H4 (cell line): ENCODE data around the gene METTL27. TPM values are rescaled to one million over a fixed set of nuclear protein-coding genes. Genes with fewer than 3 reads are reported as not detected.
"Not testable (repeated sequence)": the region's sequence is repeated elsewhere in the genome, so short reads cannot be mapped to it uniquely, and the experiment has no call there.

ENCODE experiments used
- DNase-seq: peaks from one replicate; pipeline ENCODE4 v3.0.0-alpha.2; 2015; ENCODE audit warnings: low spot score
- total RNA-seq: library from RNA; depleted of rRNA; stranded (reverse); fragments of >200 nt; shearing (Covaris generic); gene quantifications from 2 replicates; pipeline ENCODE4 v1.2.3, GENCODE V29; 2014

METTL27 gene
- total RNA-seq, 1 experiment from 2014 or later, result 0.48 TPM

- no peak for DNase-seq
Observed at GRCh38 chr7:73869011-73869798, 26.9 kb upstream of the METTL27 start.

- DNase-seq, result no peak
Observed at GRCh38 chr7:73866446-73866767, 24.1 kb upstream of the METTL27 start.

DNA sequence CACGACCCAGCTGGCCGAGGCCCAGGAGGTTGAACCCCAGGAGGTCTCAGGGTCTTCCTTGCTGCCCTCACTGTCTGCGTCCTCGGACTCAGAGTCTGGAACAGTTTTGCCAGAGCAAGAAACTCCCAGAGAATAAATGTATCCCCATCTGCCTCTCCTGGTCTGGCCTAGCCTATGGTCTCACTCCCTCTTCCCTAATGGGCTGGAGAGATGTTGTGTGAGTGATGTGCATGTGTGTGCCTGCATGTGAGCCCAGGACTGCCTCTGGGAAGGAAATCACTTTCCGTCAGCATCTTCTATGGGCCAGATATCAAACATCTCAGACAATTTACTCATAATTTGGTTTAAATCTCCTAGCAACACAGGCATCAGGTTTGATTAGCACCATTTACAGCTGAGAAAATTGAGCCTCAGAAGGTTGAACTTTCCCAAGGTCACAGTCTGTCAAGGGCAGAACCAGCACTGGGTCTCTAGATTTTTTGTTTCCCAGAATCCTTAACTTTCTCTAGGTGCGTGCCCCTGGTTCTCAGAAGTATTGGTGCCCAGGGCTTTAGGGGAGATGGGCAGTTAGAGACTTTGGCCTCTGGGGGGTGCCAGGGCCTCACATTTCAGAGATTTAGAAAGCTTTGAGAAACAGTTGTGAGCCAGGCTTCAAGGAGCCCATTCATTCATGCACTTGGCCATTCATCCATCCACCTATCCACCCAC is 23.6 kb upstream of the METTL27 start:
- DNase-seq, result peak; percentile 46

DNA sequence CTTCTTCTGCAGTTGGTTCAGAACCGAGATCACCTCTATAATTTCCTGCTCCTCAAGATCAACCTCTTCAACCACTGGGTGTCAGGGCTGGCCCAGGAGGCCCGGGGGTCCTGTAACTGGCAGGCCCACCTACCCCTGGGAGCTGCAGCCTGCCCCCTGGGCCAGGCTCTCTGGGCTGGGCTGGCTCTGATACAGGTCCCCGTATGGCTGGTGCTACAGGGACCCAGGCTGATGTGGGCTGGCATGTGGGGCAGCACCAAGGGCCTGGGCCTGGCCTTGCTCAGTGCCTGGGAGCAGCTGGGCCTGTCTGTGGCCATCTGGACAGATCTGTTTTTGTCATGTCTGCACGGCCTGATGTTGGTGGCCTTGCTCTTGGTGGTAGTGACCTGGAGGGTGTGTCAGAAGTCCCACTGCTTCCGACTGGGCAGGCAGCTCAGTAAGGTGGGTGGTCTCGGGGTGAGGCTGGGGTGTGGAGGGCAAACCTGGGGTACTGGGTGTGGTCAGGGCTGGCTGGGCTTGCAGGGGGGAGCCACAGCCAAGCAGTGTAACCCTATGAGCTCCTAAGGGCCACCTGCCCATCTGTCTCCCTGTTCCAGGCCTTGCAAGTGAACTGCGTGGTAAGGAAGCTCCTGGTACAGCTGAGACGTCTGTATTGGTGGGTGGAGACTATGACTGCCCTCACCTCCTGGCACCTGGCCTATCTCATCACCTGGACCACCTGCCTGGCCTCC is 22.8 kb upstream of the METTL27 start:
- DNase-seq, result no peak

- DNase-seq, result no peak
Observed at GRCh38 chr7:73861305-73861704, 19.0 kb upstream of the METTL27 start.

- no peak for DNase-seq
Observed at GRCh38 chr7:73860859-73861258, 18.5 kb upstream of the METTL27 start, which contains the start of gene TMEM270. TSS of gene TMEM270 (plus strand) at chr7:73861159. CDS start at chr7:73861195, 36 bp downstream.

DNA sequence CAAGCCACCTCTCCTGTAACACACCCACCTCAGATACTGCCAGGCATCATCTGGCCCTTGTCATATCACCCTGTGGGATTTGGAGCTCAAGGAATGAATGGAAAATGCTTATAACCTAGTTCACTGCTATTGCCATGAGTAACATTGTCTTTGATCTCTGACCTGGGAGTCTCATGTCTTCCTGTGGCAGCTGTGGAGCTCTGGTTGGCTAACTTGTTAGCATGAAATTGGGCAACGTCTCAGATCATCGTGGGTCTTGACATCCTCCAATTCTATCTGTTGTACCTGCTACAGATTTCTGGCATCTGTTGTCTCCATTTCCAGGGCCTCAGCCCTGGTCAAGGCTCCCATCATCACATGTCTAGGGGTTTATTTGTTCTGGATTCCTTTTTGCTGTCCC is 16.5 kb upstream of the METTL27 start:
- DNase-seq, result no peak

DNA sequence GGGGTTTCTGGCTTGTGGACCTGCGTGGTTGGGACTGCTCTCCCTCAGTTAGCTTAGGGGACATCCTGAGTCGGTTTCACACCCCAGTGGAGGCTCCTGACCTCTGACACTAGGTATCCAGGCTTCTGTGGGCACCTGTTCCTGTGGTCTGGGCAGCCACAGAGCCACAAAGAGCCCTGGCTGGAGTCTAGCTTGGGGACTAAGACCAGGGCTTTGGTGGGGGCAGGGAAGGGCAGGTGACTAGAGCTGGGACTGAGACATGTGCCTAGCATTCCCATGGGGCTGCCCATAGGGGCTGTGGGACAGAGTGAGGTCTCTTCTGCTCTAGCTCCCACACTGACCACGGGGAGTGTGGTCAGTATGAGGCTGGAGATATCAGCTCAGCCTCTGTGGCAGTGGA is 14.6 kb upstream of the METTL27 start:
- no peak for DNase-seq

DNA sequence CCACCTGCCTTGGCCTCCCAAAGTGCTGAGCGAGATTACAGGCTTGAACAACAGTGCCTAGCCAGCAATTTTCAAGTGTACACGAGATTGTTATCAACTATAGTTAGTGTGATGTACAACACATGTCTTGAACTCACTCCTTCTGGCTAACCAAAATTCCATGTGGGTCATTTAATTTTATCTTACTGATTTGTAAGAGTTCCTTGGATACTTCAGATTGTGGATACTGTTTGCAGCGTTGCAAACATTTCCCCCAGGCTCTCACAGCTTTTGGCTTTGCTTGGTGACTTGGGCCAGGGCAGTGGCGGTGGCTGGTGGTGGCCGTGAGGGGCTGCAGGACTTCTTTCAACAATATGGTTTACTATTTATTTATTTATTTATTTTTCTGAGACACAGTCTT is 10.2 kb upstream of the METTL27 start:
- no peak for DNase-seq

GRCh38 chr7:73851410-73852338 is 9.4 kb upstream of the METTL27 start:
- peak; percentile 98 for DNase-seq

DNA sequence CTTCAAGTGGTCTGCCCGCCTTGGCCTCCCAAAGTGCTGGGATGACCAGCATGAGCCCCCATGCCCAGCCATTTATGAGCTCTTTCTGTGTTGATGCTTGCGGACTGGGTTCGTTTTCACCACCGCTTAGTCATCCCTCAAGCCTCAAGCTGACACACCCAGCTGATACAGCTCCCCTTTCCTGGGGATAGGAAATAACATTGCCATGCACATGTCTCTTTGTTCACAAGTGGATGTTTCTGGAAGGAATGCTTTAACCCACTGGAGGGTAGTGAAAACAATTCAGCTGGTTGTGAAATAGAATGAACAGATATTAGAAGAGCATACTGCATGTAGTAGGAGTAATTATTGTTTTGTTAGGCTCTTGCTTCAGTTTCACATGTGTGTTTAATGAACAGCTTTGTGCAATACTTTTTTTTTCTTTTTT is 8.5 kb upstream of the METTL27 start:
- DNase-seq, result peak; percentile 98

DNA sequence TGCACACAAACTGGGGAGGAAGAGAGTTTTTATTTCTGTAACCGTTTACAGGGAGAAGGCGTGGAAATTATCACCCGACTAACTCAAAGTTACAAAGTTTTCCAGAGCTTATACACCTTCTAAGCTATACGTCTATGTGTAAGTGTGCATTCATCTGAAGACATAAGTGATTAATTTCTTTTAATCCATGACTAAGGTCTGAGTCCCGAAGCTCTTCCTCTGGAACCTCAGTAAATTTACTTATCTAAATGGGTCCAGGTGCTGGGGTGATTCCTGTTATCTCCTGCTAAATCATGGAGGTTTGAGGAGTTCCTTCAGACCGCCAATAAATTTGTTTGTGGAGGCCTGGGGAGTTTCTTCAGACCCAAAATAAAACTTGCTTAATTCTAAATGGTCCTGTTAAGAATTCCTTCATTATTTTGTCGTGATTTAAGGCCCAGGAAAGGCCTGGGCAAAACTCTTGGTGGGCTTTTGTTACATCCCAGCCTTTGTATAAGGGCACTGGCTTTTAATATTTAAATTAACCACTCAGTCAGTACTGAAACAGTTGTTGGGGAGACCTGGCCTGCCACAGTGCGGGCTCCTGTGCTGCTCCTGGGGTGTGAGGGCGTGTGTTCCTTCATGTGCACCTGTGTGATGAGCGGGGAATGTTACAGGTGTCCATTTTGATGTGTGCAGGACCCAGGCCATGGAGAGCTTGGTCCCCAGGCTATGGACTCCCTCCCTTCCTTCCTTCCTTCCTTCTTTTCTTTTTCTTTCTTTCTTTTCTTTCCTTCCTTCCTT is 5.8 kb upstream of the METTL27 start:
- DNase-seq, result no peak

- DNase-seq, result not testable (repeated sequence)
Observed at GRCh38 chr7:73845701-73846195, 3.4 kb upstream of the METTL27 start.

GRCh38 chr7:73844848-73845460 is 2.6 kb upstream of the METTL27 start:
- no peak for DNase-seq

- no peak for DNase-seq
Observed at GRCh38 chr7:73844131-73844547, 1.8 kb upstream of the METTL27 start.

GRCh38 chr7:73841689-73842066 is 638 bp downstream of the METTL27 start:
- no peak for DNase-seq

- no peak for DNase-seq
Observed at GRCh38 chr7:73840715-73841379, 1.5 kb downstream of the METTL27 start.

DNA sequence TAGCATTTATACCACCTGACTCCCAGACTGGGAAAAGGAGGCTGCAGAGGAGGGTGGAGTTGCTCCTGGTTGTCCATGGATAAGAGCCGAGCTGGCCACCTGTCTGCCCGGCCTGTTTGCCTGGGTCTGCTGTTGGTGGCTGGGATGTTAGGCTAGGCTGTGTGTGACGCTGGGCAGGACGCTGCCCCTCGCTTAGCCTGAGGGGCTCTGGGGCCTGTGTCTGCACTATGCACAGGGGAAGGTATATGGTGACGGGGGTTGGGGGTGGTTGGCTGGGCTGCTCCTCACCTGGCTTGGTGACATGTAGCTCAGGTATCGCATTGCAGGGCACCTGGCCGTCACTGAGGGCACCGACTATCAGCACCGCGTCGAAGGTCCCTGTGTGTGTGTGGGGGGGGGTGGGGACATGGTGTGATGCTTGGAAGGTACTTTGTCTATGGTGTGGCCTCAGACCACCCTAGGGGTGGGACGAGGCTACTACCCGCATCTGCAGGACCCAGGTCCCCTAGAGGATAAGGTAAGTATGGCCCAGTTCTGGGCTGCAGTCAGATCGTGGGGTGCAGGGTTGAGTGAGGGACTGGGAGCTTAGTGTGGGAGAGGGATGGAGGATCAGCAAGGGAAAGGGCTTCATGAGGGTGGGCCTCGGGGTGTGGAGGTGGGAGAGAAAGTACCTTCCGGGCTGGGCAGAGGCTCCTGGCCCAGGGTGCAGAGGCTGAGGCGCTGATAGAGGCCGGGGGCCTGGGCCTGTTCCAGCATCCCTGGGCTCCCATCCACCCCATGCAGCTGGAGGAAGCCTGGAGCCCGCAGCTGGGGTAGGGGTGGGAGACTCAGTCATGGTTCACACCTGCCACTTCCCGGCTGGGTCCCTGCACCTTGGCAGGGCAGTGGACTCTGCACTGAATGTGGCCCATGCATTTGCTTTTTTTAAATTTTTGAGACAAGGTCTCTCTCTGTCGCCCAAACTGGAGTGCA is 2.3 kb downstream of the METTL27 start:
- no peak for DNase-seq
